SK-N-SH (cell line): ENCODE results near the gene EXOC4. TPM values are rescaled to one million over a fixed set of nuclear protein-coding genes. Genes with fewer than 3 reads are reported as not detected.

Source experiments
- CTCF ChIA-PET: fragments of 300-600, 350-600 bp; formaldehyde crosslinking; extraction: SDS; loops from one replicate; lab custom pipeline; 2021; lab: Yijun Ruan, JAX
- POLR2A ChIA-PET: fragments of 350-600 bp; sonication (Branson Sonifier 250); formaldehyde crosslinking; extraction: SDS; loops from one replicate; lab custom pipeline; 2020; ENCODE audit warnings: antibody characterized with exemption, inconsistent platforms; lab: Yijun Ruan, JAX
- DNase-seq: peaks from one replicate; pipeline ENCODE4 v3.0.0; 2012
- H2AFZ ChIP-seq: fragments of 200-600 bp; sonication (generic); 2 replicates; pipeline ENCODE4 v1.8.1; 2016; ENCODE audit warnings: antibody characterized with exemption, mild to moderate bottlenecking, low read depth
- H3F3A ChIP-seq: fragments of 200-600 bp; sonication (generic); replicated peaks from 2 replicates; pipeline ENCODE3; 2016; ENCODE audit warnings: antibody characterized with exemption, mild to moderate bottlenecking; ENCODE audit not compliant: insufficient read depth
- H3K27ac ChIP-seq, 2 experiments: fragments of 200-500 bp in 1 of 2; fragments of 200-600 bp in 1 of 2; sonication (Bioruptor generic) in 1 of 2; sonication (generic), shearing (Covaris generic) in 1 of 2; 2 replicates each; pipeline versions ENCODE4 v1.5.1 to v1.6.1; 2014 to 2016; ENCODE audit warnings: low read depth in 2 of 2, inconsistent platforms in 1 of 2, low read length in 1 of 2, mild to moderate bottlenecking in 1 of 2, mixed read lengths in 1 of 2
- H3K27me3 ChIP-seq: fragments of 200-600 bp; sonication (generic), shearing (Covaris generic); 2 replicates; pipeline ENCODE4 v1.6.1; 2016; ENCODE audit warnings: mixed run types; ENCODE audit not compliant: insufficient read depth
- H3K36me3 ChIP-seq, 2 experiments: fragments of 200-500 bp in 1 of 2; fragments of 200-600 bp in 1 of 2; sonication (Bioruptor generic) in 1 of 2; sonication (generic) in 1 of 2; replicated peaks in 1 of 2; 2 replicates each; pipeline versions ENCODE3 to v1.5.1; 2014 to 2016; ENCODE audit warnings: low read length in 1 of 2, mild to moderate bottlenecking in 1 of 2; ENCODE audit not compliant: insufficient read depth in 2 of 2, control insufficient read depth in 1 of 2
- H3K4me1 ChIP-seq, 2 experiments: fragments of 200-500 bp in 1 of 2; fragments of 200-600 bp in 1 of 2; sonication (Bioruptor generic) in 1 of 2; sonication (generic), shearing (Covaris generic) in 1 of 2; 2 replicates each; pipeline versions ENCODE4 v1.5.1 to v1.6.1; 2014 to 2016; ENCODE audit warnings: low read depth in 1 of 2, low read length in 1 of 2, mixed run types in 1 of 2; ENCODE audit not compliant: insufficient read depth in 2 of 2, control insufficient read depth in 1 of 2
- H3K4me2 ChIP-seq: fragments of 200-600 bp; sonication (generic), shearing (Covaris generic); 2 replicates; pipeline ENCODE4 v1.6.1; 2017; ENCODE audit warnings: mixed run types
- H3K4me3 ChIP-seq, 2 experiments: fragments of 200-500 bp in 1 of 2; fragments of 200-600 bp in 1 of 2; sonication (Bioruptor generic) in 1 of 2; sonication (generic), shearing (Covaris generic) in 1 of 2; 2 replicates each; pipeline versions ENCODE4 v1.5.1 to v1.8.1; 2014 to 2016; ENCODE audit warnings: low read depth in 2 of 2, inconsistent platforms in 1 of 2, low read length in 1 of 2, mild to moderate bottlenecking in 1 of 2, mixed read lengths in 1 of 2, moderate library complexity in 1 of 2
- H3K79me2 ChIP-seq: fragments of 200-600 bp; sonication (generic); 2 replicates; pipeline ENCODE4 v1.8.1; 2017; ENCODE audit warnings: mild to moderate bottlenecking; ENCODE audit not compliant: insufficient read depth
- H3K9ac ChIP-seq: fragments of 200-600 bp; sonication (generic); 2 replicates; pipeline ENCODE4 v1.6.1; 2017; ENCODE audit warnings: mixed run types
- H3K9me2 ChIP-seq: fragments of 200-600 bp; sonication (generic); 2 replicates; pipeline ENCODE4 v1.6.1; 2017; ENCODE audit warnings: mixed run types
- H3K9me3 ChIP-seq: fragments of 200-600 bp; sonication (generic); 2 replicates; pipeline ENCODE4 v1.6.1; 2017; ENCODE audit warnings: mixed run types, mild to moderate bottlenecking, moderate library complexity
- H4K20me1 ChIP-seq: fragments of 200-600 bp; sonication (generic); 2 replicates; pipeline ENCODE4 v1.6.1; 2017; ENCODE audit warnings: mild to moderate bottlenecking, mixed run types; ENCODE audit not compliant: insufficient read depth
- FOXM1 ChIP-seq: IDR thresholded peaks from 2 replicates; pipeline ENCODE4 v1.4.0; 2012; ENCODE audit warnings: low read depth, mild to moderate bottlenecking
- GABPA ChIP-seq: IDR thresholded peaks from 2 replicates; pipeline ENCODE4 v1.4.0; 2012; ENCODE audit warnings: low read depth, mild to moderate bottlenecking
- GATA2 ChIP-seq: sonication (generic); formaldehyde crosslinking; IDR thresholded peaks from 2 replicates; pipeline ENCODE4 v1.5.0; 2020; ENCODE audit warnings: mild to moderate bottlenecking, missing genetic modification reagents
- JUND ChIP-seq: IDR thresholded peaks from 2 replicates; pipeline ENCODE4 v1.4.0; 2012
- NRF1 ChIP-seq: IDR thresholded peaks from 2 replicates; pipeline ENCODE4 v1.6.1; 2012; ENCODE audit warnings: low read depth, mild to moderate bottlenecking, low read length
- SMC3 ChIP-seq: IDR thresholded peaks from 2 replicates; pipeline ENCODE4 v1.6.1; 2012; ENCODE audit warnings: low read depth, low read length, improper control_type of control experiment
- WGBS: methylation state at CpG from one replicate; pipeline ENCODE4 v1.1.6; 2017; ENCODE audit warnings: low lambda C conversion rate; 5-methylcytosine and 5-hydroxymethylcytosine counted together
- polyA plus RNA-seq, 3 experiments: library from polyadenylated mRNA; depleted of rRNA; stranded (reverse); fragments of >200 nt; gene quantifications; 2 replicates each; pipeline ENCODE4 v1.2.3, GENCODE V29; 2012
- TF ChIP-seq, protein P1 (sequence below): IDR thresholded peaks from 2 replicates; pipeline ENCODE4 v1.4.0; 2012; ENCODE audit warnings: low read depth, borderline replicate concordance
- TF ChIP-seq, protein P2 (sequence below): fragments of 150-350 bp; IDR thresholded peaks from 2 replicates; pipeline ENCODE4 v1.6.1; 2016; ENCODE audit warnings: mild to moderate bottlenecking, low read depth, low read length
- TF ChIP-seq, protein P3 (sequence below): IDR thresholded peaks from 2 replicates; pipeline ENCODE4 v1.6.1; 2012; ENCODE audit warnings: mild to moderate bottlenecking, low read depth, low read length, moderate library complexity
- TF ChIP-seq, protein P4 (sequence below): IDR thresholded peaks from 2 replicates; pipeline ENCODE4 v1.4.0; 2012; ENCODE audit warnings: low read depth, borderline replicate concordance

EXOC4 gene
- polyA plus RNA-seq, 1 of the 3 experiments (the other 2 are of a cell fraction), result 37.3 TPM

GRCh38 chr7:133961724-133962123 is 708.8 kb downstream of the EXOC4 start:
- no peak for TF ChIP-seq GABPA
- TF ChIP-seq GATA2, result no peak
- no peak for TF ChIP-seq SMC3
- TF ChIP-seq JUND, result no peak
- TF ChIP-seq, protein P1, sequence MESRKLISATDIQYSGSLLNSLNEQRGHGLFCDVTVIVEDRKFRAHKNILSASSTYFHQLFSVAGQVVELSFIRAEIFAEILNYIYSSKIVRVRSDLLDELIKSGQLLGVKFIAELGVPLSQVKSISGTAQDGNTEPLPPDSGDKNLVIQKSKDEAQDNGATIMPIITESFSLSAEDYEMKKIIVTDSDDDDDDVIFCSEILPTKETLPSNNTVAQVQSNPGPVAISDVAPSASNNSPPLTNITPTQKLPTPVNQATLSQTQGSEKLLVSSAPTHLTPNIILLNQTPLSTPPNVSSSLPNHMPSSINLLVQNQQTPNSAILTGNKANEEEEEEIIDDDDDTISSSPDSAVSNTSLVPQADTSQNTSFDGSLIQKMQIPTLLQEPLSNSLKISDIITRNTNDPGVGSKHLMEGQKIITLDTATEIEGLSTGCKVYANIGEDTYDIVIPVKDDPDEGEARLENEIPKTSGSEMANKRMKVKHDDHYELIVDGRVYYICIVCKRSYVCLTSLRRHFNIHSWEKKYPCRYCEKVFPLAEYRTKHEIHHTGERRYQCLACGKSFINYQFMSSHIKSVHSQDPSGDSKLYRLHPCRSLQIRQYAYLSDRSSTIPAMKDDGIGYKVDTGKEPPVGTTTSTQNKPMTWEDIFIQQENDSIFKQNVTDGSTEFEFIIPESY, result no peak
- TF ChIP-seq, protein P2, sequence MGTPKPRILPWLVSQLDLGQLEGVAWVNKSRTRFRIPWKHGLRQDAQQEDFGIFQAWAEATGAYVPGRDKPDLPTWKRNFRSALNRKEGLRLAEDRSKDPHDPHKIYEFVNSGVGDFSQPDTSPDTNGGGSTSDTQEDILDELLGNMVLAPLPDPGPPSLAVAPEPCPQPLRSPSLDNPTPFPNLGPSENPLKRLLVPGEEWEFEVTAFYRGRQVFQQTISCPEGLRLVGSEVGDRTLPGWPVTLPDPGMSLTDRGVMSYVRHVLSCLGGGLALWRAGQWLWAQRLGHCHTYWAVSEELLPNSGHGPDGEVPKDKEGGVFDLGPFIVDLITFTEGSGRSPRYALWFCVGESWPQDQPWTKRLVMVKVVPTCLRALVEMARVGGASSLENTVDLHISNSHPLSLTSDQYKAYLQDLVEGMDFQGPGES, result no peak
- no peak for TF ChIP-seq NRF1
- TF ChIP-seq, protein P3, sequence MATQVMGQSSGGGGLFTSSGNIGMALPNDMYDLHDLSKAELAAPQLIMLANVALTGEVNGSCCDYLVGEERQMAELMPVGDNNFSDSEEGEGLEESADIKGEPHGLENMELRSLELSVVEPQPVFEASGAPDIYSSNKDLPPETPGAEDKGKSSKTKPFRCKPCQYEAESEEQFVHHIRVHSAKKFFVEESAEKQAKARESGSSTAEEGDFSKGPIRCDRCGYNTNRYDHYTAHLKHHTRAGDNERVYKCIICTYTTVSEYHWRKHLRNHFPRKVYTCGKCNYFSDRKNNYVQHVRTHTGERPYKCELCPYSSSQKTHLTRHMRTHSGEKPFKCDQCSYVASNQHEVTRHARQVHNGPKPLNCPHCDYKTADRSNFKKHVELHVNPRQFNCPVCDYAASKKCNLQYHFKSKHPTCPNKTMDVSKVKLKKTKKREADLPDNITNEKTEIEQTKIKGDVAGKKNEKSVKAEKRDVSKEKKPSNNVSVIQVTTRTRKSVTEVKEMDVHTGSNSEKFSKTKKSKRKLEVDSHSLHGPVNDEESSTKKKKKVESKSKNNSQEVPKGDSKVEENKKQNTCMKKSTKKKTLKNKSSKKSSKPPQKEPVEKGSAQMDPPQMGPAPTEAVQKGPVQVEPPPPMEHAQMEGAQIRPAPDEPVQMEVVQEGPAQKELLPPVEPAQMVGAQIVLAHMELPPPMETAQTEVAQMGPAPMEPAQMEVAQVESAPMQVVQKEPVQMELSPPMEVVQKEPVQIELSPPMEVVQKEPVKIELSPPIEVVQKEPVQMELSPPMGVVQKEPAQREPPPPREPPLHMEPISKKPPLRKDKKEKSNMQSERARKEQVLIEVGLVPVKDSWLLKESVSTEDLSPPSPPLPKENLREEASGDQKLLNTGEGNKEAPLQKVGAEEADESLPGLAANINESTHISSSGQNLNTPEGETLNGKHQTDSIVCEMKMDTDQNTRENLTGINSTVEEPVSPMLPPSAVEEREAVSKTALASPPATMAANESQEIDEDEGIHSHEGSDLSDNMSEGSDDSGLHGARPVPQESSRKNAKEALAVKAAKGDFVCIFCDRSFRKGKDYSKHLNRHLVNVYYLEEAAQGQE, result no peak
- TF ChIP-seq, protein P4, sequence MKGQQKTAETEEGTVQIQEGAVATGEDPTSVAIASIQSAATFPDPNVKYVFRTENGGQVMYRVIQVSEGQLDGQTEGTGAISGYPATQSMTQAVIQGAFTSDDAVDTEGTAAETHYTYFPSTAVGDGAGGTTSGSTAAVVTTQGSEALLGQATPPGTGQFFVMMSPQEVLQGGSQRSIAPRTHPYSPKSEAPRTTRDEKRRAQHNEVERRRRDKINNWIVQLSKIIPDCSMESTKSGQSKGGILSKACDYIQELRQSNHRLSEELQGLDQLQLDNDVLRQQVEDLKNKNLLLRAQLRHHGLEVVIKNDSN, result no peak
- no peak for TF ChIP-seq FOXM1
- WGBS, result 82% methylated on average over 3 of the region's 3 CpGs
- H3K9me3 ChIP-seq, result no peaks in the 10 kb centered on the region
- H3K27me3 ChIP-seq, result no peaks in the 10 kb centered on the region
- POLR2A ChIA-PET, result no interaction called here
- no peak overlapping the region for H3K4me3 ChIP-seq
- peak overlapping the region in 1 of 2 experiments; percentile 29; a peak in 2 of 4 replicates for H3K27ac ChIP-seq
- H3K9me2 ChIP-seq, result no peaks in the 10 kb centered on the region
- H3K4me1 ChIP-seq, result peaks cover 0 to 31% of the 10 kb centered on the region in 2 experiments; a peak in 2 of 4 replicates
- H3K36me3 ChIP-seq, result no peaks in the 10 kb centered on the region
- CTCF ChIA-PET, result interaction anchor here (0.9 to 1.9 kb wide), 4 partner anchors 9 to 164 kb away, joined by 3 to 6 read pairs (median 6); no protein-coding TSS in a partner anchor
- H4K20me1 ChIP-seq, result no peaks in the 10 kb centered on the region
- no peaks in the 10 kb centered on the region for H3K79me2 ChIP-seq
- no peak overlapping the region for H3K4me2 ChIP-seq
- peaks cover 3% of the 10 kb centered on the region for H3F3A ChIP-seq
- H2AFZ ChIP-seq, result no peak overlapping the region
- no peak for DNase-seq
- no peak overlapping the region for H3K9ac ChIP-seq
